ENCODE results near the gene MTNR1B.

GRCh38 chr11:92975285-92975684, 5.8 kb downstream of the MTNR1B start:
- TF ChIP-seq POLR2AphosphoS5 (IDR thresholded peaks at IDR 0.05) (no peak), CTCF (IDR thresholded peaks at IDR 0.05) (no peak), POLR2A (IDR thresholded peaks at IDR 0.05) (no peak), EP300 (IDR thresholded peaks at IDR 0.05) (no peak)

Data from gastroesophageal sphincter (tissue), 3 donors.